HG03342 (cell line): ENCODE measurements around the gene GRIK5.
"Not testable (repeated sequence)": the region's sequence is repeated elsewhere in the genome, so short reads cannot be mapped to it uniquely, and the experiment has no call there.

Experiments used
- ATAC-seq: cut with Tn5 transposase; IDR thresholded peaks from one replicate; pipeline ENCODE4 v1.9.1; 2021; ENCODE audit warnings: mild to moderate bottlenecking, moderate library complexity; ENCODE audit not compliant: unreplicated experiment

Gene GRIK5

GRCh38 chr19:42023121-42023942 lies 46.7 kb downstream of the GRIK5 start:
- no peak for ATAC-seq

DNA sequence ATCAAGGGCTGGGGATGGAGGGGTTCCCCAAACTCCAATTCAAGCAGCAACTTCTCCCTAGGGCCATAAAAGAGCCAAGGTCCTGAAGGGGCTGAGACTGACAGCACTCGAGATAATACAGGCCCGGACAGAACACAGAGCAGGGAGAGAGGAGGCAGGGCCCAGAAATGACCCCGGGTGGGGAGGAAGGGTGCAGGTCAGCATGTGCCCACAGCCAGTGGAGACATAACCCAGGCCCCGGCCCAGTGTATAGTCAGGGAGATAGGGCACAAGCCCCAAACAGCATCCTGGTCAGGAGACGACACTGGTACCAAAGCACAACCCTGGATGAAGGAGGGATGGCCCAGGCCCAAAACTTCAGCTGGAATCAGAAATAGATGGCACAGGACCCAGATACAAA lies 47.4 kb downstream of the GRIK5 start:
- ATAC-seq = no peak

- ATAC-seq = no peak
These were observed 48.8 kb downstream of the GRIK5 start for GRCh38 chr19:42021185-42021584.

DNA sequence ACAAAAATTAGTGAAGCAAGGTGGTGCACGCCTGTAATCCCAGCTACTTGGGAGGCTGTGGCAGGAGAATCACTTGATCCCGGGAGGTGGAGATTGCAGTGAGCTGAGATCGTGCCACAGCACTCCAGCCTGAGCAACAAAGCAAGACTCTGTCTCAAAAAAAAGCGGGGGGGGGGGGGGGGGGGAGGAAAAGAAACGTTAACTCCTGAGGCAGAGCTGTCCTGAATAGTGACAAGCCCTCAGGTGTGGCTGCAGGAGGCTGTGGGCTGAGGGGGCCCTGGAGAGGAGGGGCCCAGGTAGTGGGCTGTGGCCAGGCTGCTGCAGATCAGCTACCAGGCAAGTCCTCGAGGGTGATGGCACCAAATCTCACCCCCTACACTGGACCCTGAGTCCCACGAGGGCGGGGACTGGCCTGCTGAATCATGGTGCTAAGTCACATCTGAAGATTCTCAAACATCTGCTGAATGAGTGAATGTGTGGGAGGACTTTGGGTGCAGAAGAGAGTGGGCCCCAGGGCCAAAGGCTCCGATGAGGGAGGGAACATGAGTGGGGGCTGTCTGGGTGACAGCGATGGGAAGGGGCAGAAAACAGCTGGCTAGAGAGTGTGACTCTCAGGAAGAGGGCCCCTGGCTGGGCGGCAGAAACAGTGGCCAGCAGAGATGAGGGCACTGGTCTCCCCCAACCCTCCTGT lies 51.4 kb downstream of the GRIK5 start:
- ATAC-seq = no peak

DNA sequence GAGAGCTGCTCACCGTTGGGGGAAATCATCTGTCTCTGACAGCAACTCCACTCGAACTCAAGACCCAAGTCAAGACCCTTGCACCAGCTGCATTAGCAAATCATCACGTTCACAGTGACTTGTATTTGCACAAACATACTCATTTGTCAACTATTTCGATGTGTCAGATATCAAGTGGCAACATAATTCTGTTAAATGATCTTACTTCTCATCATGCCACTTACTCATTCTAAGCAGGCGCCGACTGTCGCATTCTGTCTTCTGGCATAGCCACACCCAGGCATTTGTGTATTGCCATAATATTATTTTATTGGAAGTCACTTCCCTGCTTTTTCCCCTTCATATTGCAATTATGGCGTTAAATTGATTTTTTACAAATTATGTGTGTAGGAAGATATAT lies 53.0 kb downstream of the GRIK5 start:
- no peak for ATAC-seq

GRCh38 chr19:42012747-42013146 lies 57.3 kb downstream of the GRIK5 start:
- not testable (repeated sequence) for ATAC-seq

GRCh38 chr19:42010245-42011126 lies 59.5 kb downstream of the GRIK5 start:
- ATAC-seq = no peak

DNA sequence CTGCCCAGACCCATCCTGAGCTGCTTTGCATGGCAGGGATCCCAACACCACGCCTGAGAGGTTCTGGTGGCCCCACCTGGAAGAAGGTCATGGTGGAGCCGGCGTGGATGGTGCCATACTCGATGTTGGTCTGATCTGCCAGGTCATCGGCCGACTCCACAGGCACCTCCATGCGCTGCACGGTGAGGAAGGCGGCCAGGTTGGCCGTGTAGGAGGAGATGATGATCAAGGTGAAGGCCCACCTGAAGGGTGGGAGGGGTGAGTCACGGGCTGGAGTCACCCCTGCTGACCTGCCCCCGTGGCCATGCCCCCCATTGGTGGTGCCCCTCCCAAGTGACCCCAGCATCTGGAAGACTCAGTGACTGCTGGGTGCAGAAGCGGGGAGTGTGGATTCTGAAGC lies 63.4 kb downstream of the GRIK5 start:
- ATAC-seq = no peak

GRCh38 chr19:42005504-42005903 lies 64.5 kb downstream of the GRIK5 start:
- ATAC-seq = no peak

GRCh38 chr19:42003506-42004294 lies 66.3 kb downstream of the GRIK5 start:
- ATAC-seq = no peak

DNA sequence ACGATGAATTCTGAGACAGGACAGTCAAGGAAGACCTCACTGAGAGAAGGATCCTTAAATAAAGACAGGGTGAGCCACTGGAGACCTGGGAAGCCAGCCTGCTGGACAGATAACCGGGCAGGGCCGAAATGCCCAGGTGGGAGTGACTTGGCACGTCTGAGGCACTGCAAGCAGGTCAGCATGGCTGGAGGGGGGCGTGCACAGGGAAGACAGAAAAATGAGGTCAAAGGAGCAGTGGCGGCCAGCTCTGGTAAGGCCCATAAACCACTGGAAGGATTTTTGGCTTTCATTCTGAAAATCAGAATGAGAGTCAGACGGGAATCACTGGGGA lies 70.2 kb downstream of the GRIK5 start:
- ATAC-seq = no peak

DNA sequence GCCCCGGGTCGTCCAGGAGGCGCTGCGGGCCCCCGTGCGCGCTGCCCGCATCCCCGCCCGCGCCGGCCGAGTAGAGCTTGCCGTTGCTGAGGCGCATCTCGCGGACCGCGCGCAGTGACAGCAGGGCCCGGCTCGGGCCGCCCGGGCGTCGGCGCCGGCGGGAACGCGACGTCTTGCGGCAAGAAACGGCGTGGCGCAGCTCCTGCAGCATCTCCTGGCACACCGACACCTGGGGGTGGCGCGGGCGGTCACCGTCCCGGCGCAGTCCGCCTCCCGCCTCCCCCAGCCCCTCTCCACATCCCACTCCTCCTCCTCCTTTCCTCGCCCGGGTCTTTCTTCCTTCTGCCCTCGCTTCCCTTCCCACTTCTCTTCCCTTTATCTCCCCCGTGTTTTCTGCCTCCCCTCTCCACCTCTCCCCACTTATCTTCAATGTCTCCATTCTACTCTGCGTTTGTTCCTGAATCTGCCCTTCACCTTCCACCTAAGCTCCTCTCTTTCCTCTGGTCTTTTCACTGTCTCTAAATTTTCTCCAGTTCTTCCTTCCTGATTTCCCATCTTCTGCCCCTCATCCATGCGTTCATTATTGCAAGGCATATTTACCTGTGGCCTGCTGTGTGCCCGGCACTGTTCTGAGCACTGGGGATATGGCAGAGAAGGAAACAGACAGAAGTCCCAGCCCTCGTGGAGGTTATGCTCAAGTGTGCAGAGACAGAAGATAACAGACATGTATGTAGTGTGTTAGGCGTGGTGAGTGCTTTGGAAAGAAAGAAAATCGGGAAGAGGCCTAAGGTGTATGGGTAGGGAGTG lies 70.7 kb downstream of the GRIK5 start:
- no peak for ATAC-seq

GRCh38 chr19:41998246-41999020 lies 71.6 kb downstream of the GRIK5 start:
- ATAC-seq = no peak

DNA sequence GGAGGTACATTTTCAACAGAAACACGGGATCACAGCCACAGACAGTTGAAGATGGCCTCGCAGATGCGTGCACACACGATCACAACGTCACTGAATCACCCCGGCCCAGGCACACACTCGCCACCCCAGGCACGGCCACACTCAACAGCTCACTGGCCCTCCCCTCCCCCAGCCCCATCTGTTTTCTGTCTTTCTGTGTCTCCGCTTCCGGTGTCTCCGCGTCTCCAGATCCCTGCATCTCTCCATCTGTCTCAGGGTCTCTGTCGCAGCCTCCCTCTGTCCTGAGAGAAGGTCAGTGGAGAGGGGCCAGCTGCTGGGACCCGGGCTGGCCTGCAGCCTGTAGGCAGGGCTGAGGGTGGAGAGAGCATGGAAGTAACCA lies 72.2 kb downstream of the GRIK5 start:
- no peak for ATAC-seq

- no peak for ATAC-seq
These were observed 72.7 kb downstream of the GRIK5 start for GRCh38 chr19:41997121-41997850.

DNA sequence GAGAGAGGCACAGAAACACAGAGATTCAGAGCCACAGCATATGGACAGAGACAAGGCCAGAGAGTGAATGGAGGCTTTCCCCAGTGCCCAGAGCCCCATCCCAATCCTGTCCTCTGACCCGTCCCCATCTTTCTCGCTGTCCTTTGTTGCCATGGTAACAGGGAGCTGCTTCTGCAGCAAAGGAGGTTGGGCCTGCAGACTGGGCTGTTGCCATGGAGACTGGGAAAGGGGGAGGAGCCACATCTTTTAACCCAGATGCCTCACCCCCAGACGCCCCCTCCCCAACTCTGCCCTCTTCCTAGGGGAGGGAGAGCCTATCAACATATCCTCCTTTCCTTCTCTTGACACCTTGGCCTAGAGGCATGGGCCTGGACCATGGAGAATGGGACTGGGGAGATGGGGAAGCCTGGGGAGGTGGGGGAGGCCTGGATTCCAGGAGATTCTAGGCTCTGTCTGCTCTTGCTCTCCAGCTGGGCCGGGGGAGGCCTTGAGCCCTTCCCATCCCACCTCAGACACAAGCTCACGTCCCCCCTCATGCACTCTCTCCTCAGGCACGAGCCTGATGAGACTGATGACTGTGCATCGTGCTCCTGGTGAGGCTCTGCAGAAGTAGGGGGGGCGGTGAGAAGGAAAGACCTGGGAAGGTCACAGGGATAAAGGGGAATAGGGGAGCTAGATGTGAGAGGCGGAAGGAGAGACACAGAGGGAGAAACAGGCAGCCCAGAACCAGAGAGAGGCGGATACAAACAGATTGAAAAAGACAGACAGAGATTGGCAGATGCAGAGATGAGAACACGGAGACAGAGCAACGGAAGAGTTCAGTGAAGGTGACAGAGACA lies 73.8 kb downstream of the GRIK5 start:
- no peak for ATAC-seq
